GM12875 (cell line): ENCODE measurements around the gene PGGT1B.

Experiments used
- H3K4me3 ChIP-seq: one replicate; pipeline ENCODE4 v1.5.1; 2011; ENCODE audit warnings: low read depth, low read length, control low read depth
- TF ChIP-seq, protein P1 (sequence below): IDR thresholded peaks from 2 replicates; pipeline ENCODE4 v1.5.1; 2011; ENCODE audit warnings: low read depth, mild to moderate bottlenecking, control low read depth, inconsistent platforms, low read length, moderate library complexity, borderline replicate concordance; ENCODE audit not compliant: insufficient read depth

PGGT1B gene

DNA sequence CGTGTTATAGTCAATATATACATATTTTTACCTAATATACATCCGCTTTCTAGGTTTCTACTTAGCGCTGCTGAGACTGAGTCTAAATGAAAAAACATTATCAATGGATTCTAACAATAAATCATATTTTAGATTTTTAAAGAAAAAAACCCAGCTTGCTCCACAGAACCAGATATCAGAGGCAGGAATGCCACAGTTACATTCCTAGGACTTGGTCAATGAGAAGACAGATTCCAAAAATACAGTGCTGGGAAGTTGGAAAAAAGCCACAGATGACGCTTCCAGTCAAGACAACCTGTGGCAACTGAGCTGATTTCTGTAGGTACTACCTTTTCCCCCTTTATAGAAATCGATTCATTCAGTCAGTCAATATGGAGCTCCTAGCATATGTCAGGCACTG, 34.4 kb upstream of the PGGT1B start:
- TF ChIP-seq, protein P1, sequence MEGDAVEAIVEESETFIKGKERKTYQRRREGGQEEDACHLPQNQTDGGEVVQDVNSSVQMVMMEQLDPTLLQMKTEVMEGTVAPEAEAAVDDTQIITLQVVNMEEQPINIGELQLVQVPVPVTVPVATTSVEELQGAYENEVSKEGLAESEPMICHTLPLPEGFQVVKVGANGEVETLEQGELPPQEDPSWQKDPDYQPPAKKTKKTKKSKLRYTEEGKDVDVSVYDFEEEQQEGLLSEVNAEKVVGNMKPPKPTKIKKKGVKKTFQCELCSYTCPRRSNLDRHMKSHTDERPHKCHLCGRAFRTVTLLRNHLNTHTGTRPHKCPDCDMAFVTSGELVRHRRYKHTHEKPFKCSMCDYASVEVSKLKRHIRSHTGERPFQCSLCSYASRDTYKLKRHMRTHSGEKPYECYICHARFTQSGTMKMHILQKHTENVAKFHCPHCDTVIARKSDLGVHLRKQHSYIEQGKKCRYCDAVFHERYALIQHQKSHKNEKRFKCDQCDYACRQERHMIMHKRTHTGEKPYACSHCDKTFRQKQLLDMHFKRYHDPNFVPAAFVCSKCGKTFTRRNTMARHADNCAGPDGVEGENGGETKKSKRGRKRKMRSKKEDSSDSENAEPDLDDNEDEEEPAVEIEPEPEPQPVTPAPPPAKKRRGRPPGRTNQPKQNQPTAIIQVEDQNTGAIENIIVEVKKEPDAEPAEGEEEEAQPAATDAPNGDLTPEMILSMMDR = no peak
- H3K4me3 ChIP-seq = peak overlapping the region; percentile 10

- H3K4me3 ChIP-seq = peak within 1 kb of the TSS; percentile 82
- TF ChIP-seq, protein P1 = no peak
Observed at GRCh38 chr5:115296124-115297022, 33.7 kb upstream of the PGGT1B start, which contains the start of gene CCDC112. TSS of gene CCDC112 (minus strand) at chr5:115296654. CDS start at chr5:115296543, 111 bp downstream.

- H3K4me3 ChIP-seq = peak overlapping the region; percentile 82
- TF ChIP-seq, protein P1 = no peak
Observed at GRCh38 chr5:115295777-115296123, 33.1 kb upstream of the PGGT1B start.

- TF ChIP-seq, protein P1 = no peak
- no peak overlapping the region for H3K4me3 ChIP-seq
Observed at GRCh38 chr5:115291397-115291796, 28.7 kb upstream of the PGGT1B start.

DNA sequence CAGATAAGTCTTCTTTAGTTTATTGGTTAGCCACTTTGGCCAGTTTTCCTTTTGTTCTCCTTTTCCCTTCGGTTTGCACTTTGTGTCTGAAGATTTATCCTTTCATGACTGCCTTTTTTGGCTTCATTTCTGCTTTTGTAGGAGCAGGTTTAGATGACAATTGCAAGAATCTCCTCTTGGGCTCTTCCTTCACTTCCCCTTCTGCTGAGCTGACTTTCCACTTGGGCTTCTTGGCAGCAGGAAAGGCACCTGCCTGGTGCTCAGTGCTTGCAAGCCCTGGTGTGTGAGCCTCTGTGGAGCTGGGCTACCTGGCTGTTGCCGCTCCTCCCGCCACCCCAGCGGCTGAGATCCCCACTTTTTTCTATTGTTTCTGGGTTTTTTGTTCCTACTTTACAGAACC, 26.4 kb upstream of the PGGT1B start:
- H3K4me3 ChIP-seq = no peak overlapping the region
- TF ChIP-seq, protein P1 = no peak

GRCh38 chr5:115284021-115284420, 21.3 kb upstream of the PGGT1B start:
- no peak overlapping the region for H3K4me3 ChIP-seq
- TF ChIP-seq, protein P1 = no peak

DNA sequence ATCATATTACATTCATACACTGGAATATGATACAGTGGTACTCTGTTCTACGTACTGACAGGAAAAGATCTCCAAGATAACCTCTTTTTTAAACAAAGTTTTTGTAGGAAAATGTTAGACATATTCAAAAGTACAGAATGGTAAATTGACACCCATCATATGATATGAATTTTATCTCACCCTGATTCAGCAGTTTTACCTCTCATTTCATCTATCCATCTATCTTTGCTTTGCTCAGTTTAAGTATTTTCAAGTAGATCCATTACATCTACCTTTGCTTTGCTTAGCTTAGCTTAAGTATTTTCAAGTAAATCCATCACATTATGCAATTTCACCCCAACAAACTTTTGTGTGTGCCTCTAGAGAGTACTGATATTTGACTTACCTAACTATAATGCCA, 19.5 kb upstream of the PGGT1B start:
- H3K4me3 ChIP-seq = no peak overlapping the region
- TF ChIP-seq, protein P1 = no peak
